ENCODE data around the gene RAP1A. TPM values are rescaled to one million over a fixed set of nuclear protein-coding genes. Genes with fewer than 3 reads are reported as not detected.
"Not testable (repeated sequence)": the region's sequence is repeated elsewhere in the genome, so short reads cannot be mapped to it uniquely, and the experiment has no call there.

RAP1A gene
- total RNA-seq, 1 experiment from 2014 or later = 26.7 TPM

GRCh38 chr1:111685293-111686153 is 65.9 kb downstream of the RAP1A start:
- not testable (repeated sequence) for H3K27ac Mint-ChIP-seq; H4K20me1 ChIP-seq (ENCODE audit: control insufficient read depth, insufficient read depth, insufficient read length); H3K9me3 ChIP-seq (ENCODE audit: control insufficient read depth, low read depth, low read length); H4K8ac ChIP-seq (replicated peaks; ENCODE audit: insufficient read length, low read depth, low read length); H2BK15ac ChIP-seq (ENCODE audit: low read depth, low read length); H3K27me3 Mint-ChIP-seq (ENCODE audit: low read depth); H2BK12ac ChIP-seq (ENCODE audit: insufficient read length, low read depth, low read length); H3K18ac ChIP-seq (ENCODE audit: insufficient read length, low read depth, low read length); H3K4me2 ChIP-seq (ENCODE audit: insufficient read depth, insufficient read length, low read length); H3K27me3 ChIP-seq (ENCODE audit: insufficient read depth, low read length); H2BK120ac ChIP-seq (ENCODE audit: low read depth, low read length, poor library complexity, severe bottlenecking); H2BK5ac ChIP-seq (ENCODE audit: insufficient read length, low read length); H3K79me1 ChIP-seq (ENCODE audit: insufficient read depth, low read depth, low read length, poor library complexity, severe bottlenecking); H3K4me1 ChIP-seq (ENCODE audit: insufficient read depth, low read length); H3K9ac ChIP-seq (ENCODE audit: extremely low read depth, insufficient read length, low read length); H4K91ac ChIP-seq (ENCODE audit: insufficient read length, low read depth, low read length); H2BK20ac ChIP-seq (ENCODE audit: low read depth, low read length, poor library complexity, severe bottlenecking); H3K56ac ChIP-seq (ENCODE audit: insufficient read length, low read depth, low read length); H3T11ph ChIP-seq (ENCODE audit: low read length); H3K27ac ChIP-seq (ENCODE audit: insufficient read length, low read depth, low read length); DNase-seq; H4K5ac ChIP-seq (ENCODE audit: insufficient read length, low read depth, low read length); H3K23me2 ChIP-seq (ENCODE audit: insufficient read length, low read depth, low read length, poor library complexity, severe bottlenecking); H2AK5ac ChIP-seq (ENCODE audit: insufficient read length, low read length); H3K14ac ChIP-seq (ENCODE audit: insufficient read depth, low read length); H2AFZ ChIP-seq (ENCODE audit: low read length); H3K79me2 ChIP-seq (ENCODE audit: insufficient read depth, low read length); H3K23ac ChIP-seq (ENCODE audit: insufficient read length, low read depth, low read length); H3K4ac ChIP-seq (ENCODE audit: low read depth, low read length); H3K4me1 Mint-ChIP-seq; H3K4me3 Mint-ChIP-seq
- Mint-ChIP-seq H3K9me3 (peaks cover 44 to 46% of the 10 kb centered on the region in 2 experiments), H3K36me3 (ENCODE audit: insufficient read depth in 1 of 3, low read depth in 3 of 3) (peaks cover 34 to 48% (median 41%) of the 10 kb centered on the region in 3 experiments)
- no CpG with 5 or more reads among the region's 8 CpGs for WGBS (ENCODE audit: extremely low coverage, insufficient read length, low lambda C conversion rate)
